Subcutaneous abdominal adipose tissue (tissue), 5 donors: ENCODE results near the gene ANKMY2.
"Not testable (repeated sequence)": the region's sequence is repeated elsewhere in the genome, so short reads cannot be mapped to it uniquely, and the experiment has no call there.

Experiments used
- H3K27ac ChIP-seq: one replicate; pipeline ENCODE4 v1.7.0; 2013; ENCODE audit warnings: low read depth, mild to moderate bottlenecking, inconsistent platforms, low read length, moderate library complexity
- H3K27me3 ChIP-seq, 5 donors: one replicate each; pipeline ENCODE4 v1.7.0; 2013; ENCODE audit warnings: low read length in 5 of 5, inconsistent platforms in 1 of 5; ENCODE audit not compliant: control insufficient read depth in 5 of 5, insufficient read depth in 4 of 5
- H3K36me3 ChIP-seq, 5 donors: one replicate each; pipeline ENCODE4 v1.7.0; 2013; ENCODE audit warnings: low read length in 5 of 5; ENCODE audit not compliant: control insufficient read depth in 5 of 5, insufficient read depth in 5 of 5
- H3K4me1 ChIP-seq, 5 donors: one replicate each; pipeline ENCODE4 v1.7.0; 2013; ENCODE audit warnings: low read length in 5 of 5, mild to moderate bottlenecking in 3 of 5, moderate library complexity in 1 of 5; ENCODE audit not compliant: control insufficient read depth in 5 of 5, insufficient read depth in 5 of 5
- H3K4me3 ChIP-seq, 5 donors: one replicate each; pipeline ENCODE4 v1.7.0; 2013; ENCODE audit warnings: low read length in 5 of 5, low read depth in 1 of 5
- H3K9ac ChIP-seq, 5 donors: one replicate each; pipeline ENCODE4 v1.7.0; 2013; ENCODE audit warnings: low read length in 5 of 5, mild to moderate bottlenecking in 4 of 5, moderate library complexity in 3 of 5
- H3K9me3 ChIP-seq, 5 donors: one replicate each; pipeline ENCODE4 v1.7.0; 2013; ENCODE audit warnings: low read length in 5 of 5; ENCODE audit not compliant: control insufficient read depth in 5 of 5
- donor health status: healthy.
- donor health status: healthy.
- donor health status: healthy.
- donor health status: healthy.
- donor health status: healthy.

ANKMY2 gene

GRCh38 chr7:16606704-16607103 is 38.9 kb downstream of the ANKMY2 start:
- H3K4me1 ChIP-seq = no peaks in the 10 kb centered on the region
- H3K27ac ChIP-seq = no peak overlapping the region
- peaks cover 33 to 79% (median 45%) of the 10 kb centered on the region in 5 donors for H3K36me3 ChIP-seq
- H3K9ac ChIP-seq = no peak overlapping the region
- H3K4me3 ChIP-seq = no peak overlapping the region
- H3K27me3 ChIP-seq = no peaks in the 10 kb centered on the region
- H3K9me3 ChIP-seq = no peaks in the 10 kb centered on the region

GRCh38 chr7:16604054-16604453 is 41.5 kb downstream of the ANKMY2 start:
- Histone ChIP-seq H3K36me3 (peaks cover 44 to 85% (median 53%) of the 10 kb centered on the region in 5 donors), H3K4me1 (no peaks in the 10 kb centered on the region), H3K9me3 (no peaks in the 10 kb centered on the region), H3K4me3 (no peak overlapping the region), H3K27ac (no peak overlapping the region), H3K9ac (no peak overlapping the region), H3K27me3 (no peaks in the 10 kb centered on the region)

- Histone ChIP-seq H3K36me3 (peaks cover 45 to 85% (median 51%) of the 10 kb centered on the region in 5 donors), H3K4me3 (no peak overlapping the region), H3K9ac (no peak overlapping the region), H3K4me1 (no peaks in the 10 kb centered on the region), H3K27ac (no peak overlapping the region), H3K9me3 (no peaks in the 10 kb centered on the region), H3K27me3 (no peaks in the 10 kb centered on the region)
These were observed 41.9 kb downstream of the ANKMY2 start for GRCh38 chr7:16603633-16604032.

- Histone ChIP-seq H3K36me3 (peaks cover 41 to 68% (median 47%) of the 10 kb centered on the region in 5 donors), H3K4me1 (no peaks in the 10 kb centered on the region), H3K27ac (no peak overlapping the region), H3K9me3 (no peaks in the 10 kb centered on the region), H3K4me3 (no peak overlapping the region), H3K27me3 (no peaks in the 10 kb centered on the region), H3K9ac (no peak overlapping the region)
These were observed 45.7 kb downstream of the ANKMY2 start for GRCh38 chr7:16599860-16600259.

- Histone ChIP-seq H3K36me3 (peaks cover 29 to 49% (median 35%) of the 10 kb centered on the region in 5 donors), H3K4me1 (no peaks in the 10 kb centered on the region), H3K27ac (no peak overlapping the region), H3K9me3 (no peaks in the 10 kb centered on the region), H3K4me3 (no peak overlapping the region), H3K9ac (no peak overlapping the region), H3K27me3 (no peaks in the 10 kb centered on the region)
These were observed 47.5 kb downstream of the ANKMY2 start for GRCh38 chr7:16598015-16598414.

GRCh38 chr7:16595596-16595995 is 50.0 kb downstream of the ANKMY2 start:
- not testable (repeated sequence) for H3K4me3 ChIP-seq, H3K27me3 ChIP-seq, H3K9me3 ChIP-seq, H3K27ac ChIP-seq, H3K4me1 ChIP-seq, H3K9ac ChIP-seq
- peaks cover 13 to 26% (median 15%) of the 10 kb centered on the region in 5 donors for H3K36me3 ChIP-seq

- no peak overlapping the region for H3K4me3 ChIP-seq
- no peak overlapping the region for H3K27ac ChIP-seq
- peaks cover 0 to 3% (median 0%) of the 10 kb centered on the region in 5 donors for H3K4me1 ChIP-seq
- peaks cover 6 to 17% (median 7%) of the 10 kb centered on the region in 5 donors for H3K36me3 ChIP-seq
- no peaks in the 10 kb centered on the region for H3K27me3 ChIP-seq
- no peak overlapping the region for H3K9ac ChIP-seq
- no peaks in the 10 kb centered on the region for H3K9me3 ChIP-seq
These were observed 50.9 kb downstream of the ANKMY2 start for GRCh38 chr7:16594676-16595075.

- Histone ChIP-seq H3K4me1 (peaks cover 0 to 6% (median 0%) of the 10 kb centered on the region in 5 donors), H3K9ac (no peak overlapping the region), H3K27me3 (no peaks in the 10 kb centered on the region), H3K4me3 (no peak overlapping the region), H3K27ac (no peak overlapping the region), H3K36me3 (peaks cover 5 to 10% (median 7%) of the 10 kb centered on the region in 5 donors), H3K9me3 (no peaks in the 10 kb centered on the region)
These were observed 51.5 kb downstream of the ANKMY2 start for GRCh38 chr7:16594061-16594460.

- Histone ChIP-seq H3K27ac (no peak overlapping the region), H3K9me3 (no peaks in the 10 kb centered on the region), H3K27me3 (no peaks in the 10 kb centered on the region), H3K9ac (no peak overlapping the region), H3K4me1 (peaks cover 0 to 10% (median 4%) of the 10 kb centered on the region in 5 donors), H3K36me3 (no peaks in the 10 kb centered on the region), H3K4me3 (no peak overlapping the region)
These were observed 53.2 kb downstream of the ANKMY2 start for GRCh38 chr7:16592395-16592794.

GRCh38 chr7:16590424-16590823 is 55.1 kb downstream of the ANKMY2 start:
- H3K9me3 ChIP-seq = peaks cover 0 to 6% (median 0%) of the 10 kb centered on the region in 5 donors
- no peak overlapping the region for H3K27ac ChIP-seq
- H3K4me1 ChIP-seq = peaks cover 0 to 10% (median 4%) of the 10 kb centered on the region in 5 donors
- H3K27me3 ChIP-seq = no peaks in the 10 kb centered on the region
- no peaks in the 10 kb centered on the region for H3K36me3 ChIP-seq
- no peak overlapping the region for H3K4me3 ChIP-seq
- H3K9ac ChIP-seq = no peak overlapping the region

- no peaks in the 10 kb centered on the region for H3K27me3 ChIP-seq
- H3K4me3 ChIP-seq = no peak overlapping the region
- no peak overlapping the region for H3K9ac ChIP-seq
- no peaks in the 10 kb centered on the region for H3K36me3 ChIP-seq
- peaks cover 0 to 10% (median 4%) of the 10 kb centered on the region in 5 donors for H3K4me1 ChIP-seq
- H3K9me3 ChIP-seq = peaks cover 0 to 6% (median 0%) of the 10 kb centered on the region in 5 donors
- no peak overlapping the region for H3K27ac ChIP-seq
These were observed 55.7 kb downstream of the ANKMY2 start for GRCh38 chr7:16589881-16590280.
